ENCODE data around the gene TBX5. TPM values are rescaled to one million over a fixed set of nuclear protein-coding genes. Genes with fewer than 3 reads are reported as not detected.

Gene TBX5
- total and polyA plus RNA-seq, 9 of the 15 experiments (the other 6 are each of a cell fraction or from before 2014, with no cell fraction given): not detected

DNA sequence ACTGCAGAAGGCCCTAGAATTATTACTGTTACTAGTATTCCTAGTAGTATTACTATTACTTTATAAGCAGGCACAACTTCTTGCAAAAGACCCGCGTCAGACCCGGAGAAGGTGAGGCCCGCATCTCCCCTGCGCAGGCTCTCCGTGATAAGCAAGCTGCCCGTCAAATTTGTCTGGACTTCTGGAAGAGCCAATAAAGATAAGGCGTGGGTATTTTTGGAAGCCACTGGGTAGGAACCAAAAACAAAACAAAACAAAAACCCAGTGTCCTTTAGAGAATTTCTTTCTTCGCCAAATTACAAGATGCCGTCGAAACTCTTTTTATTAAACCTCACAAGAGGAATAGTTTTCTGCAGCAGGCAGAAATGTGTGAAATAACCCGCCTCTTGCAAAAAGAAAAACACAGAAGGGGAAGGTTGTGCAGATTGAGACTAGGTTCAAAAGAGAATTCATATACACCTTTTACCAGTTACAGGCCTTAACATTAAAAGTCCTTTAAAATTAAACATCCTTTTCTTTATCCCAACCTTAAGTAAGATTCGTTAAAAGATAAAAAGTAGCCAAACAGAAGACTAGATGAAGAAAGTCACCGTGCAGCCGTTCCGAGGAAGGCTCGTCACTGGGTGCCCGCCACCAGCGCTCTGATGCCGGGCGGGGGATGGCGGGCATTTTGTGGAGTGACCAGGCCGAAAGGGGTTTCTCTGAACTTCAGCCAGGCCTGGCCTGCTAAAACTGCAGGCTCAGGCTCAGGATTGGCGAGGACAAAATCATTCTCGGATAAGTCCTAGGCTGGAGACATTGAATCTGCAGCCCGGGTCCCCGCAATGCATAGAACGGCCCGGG, 1.6 kb downstream of the TBX5 start:
- H3K4me1 ChIP-seq (replicated peaks in 1 of 2; ENCODE audit: control insufficient read depth in 2 of 2, insufficient read depth in 2 of 2, low read length in 2 of 2): peaks cover 0 to 13% of the 10 kb centered on the region in 2 experiments; a peak in 2 of 5 replicates
- H3K4me3 ChIP-seq: no peak overlapping the region
- TF ChIP-seq WHSC1 (IDR thresholded peaks at IDR 0.05; ENCODE audit: low read length) (no peak), NRF1 (conservative IDR thresholded peaks at IDR 0.05 in 1 of 2, IDR thresholded peaks at IDR 0.05 in 1 of 2) (peak in 1 of 2 experiments; percentile 16; a peak in 1 of 4 replicates)
- no peak overlapping the region for H2AFZ ChIP-seq (ENCODE audit: low read depth, low read length)
- H3K9ac ChIP-seq (ENCODE audit: insufficient read depth in 1 of 2, low read depth in 2 of 2, low read length in 2 of 2): no peak overlapping the region
- ChIA-PET POLR2A (interaction anchor here (0.6 to 0.8 kb wide), 2 partner anchors 11 to 257 kb away, joined by 3 to 5 read pairs; no protein-coding TSS in a partner anchor), CTCF (ENCODE audit: low intra/inter-chr PET ratio) (no interaction called here)
- H4K20me1 ChIP-seq (replicated peaks; ENCODE audit: control insufficient read depth, insufficient read depth, low read length): 0 out of 2 replicates have a peak, but pooled peaks cover 6% of the 10 kb centered on the region
- BruUV-seq (replicated peaks): no TSS peak
- FAIRE-seq: no peak
- intact Hi-C loops (cut with micrococcal nuclease): no loop called here
- DNase-seq (ENCODE audit: extremely low read depth in 1 of 4, low spot score in 3 of 4): no peak
- in situ Hi-C loops (cut with MboI): no loop called here
- peaks cover 62 to 85% of the 10 kb centered on the region in 2 experiments; a peak in 4 of 5 replicates for H3K27me3 ChIP-seq (ENCODE audit: control insufficient read depth in 2 of 2, insufficient read depth in 2 of 2, low read length in 2 of 2)
- no peak overlapping the region for H3K27ac ChIP-seq (ENCODE audit: extremely low read depth, low read depth, low read length)
- H3K79me2 ChIP-seq (ENCODE audit: control insufficient read depth, insufficient read depth, low read length): no peaks in the 10 kb centered on the region
- no peak for ATAC-seq
- no peaks in the 10 kb centered on the region for H3K36me3 ChIP-seq (ENCODE audit: control insufficient read depth, insufficient read depth, low read length)
- no peaks in the 10 kb centered on the region for H3K9me3 ChIP-seq (replicated peaks; ENCODE audit: control insufficient read depth, insufficient read depth, low read depth, low read length)
- no peak overlapping the region for H3K4me2 ChIP-seq (ENCODE audit: insufficient read depth, low read length)
- peaks cover 3% of the 10 kb centered on the region for H3K9me1 ChIP-seq (ENCODE audit: control insufficient read depth, insufficient read depth, low read length)
- WGBS (ENCODE audit: insufficient coverage, low coverage, missing lambda C conversion rate): 5% methylated on average over 29 of the region's 29 CpGs

DNA sequence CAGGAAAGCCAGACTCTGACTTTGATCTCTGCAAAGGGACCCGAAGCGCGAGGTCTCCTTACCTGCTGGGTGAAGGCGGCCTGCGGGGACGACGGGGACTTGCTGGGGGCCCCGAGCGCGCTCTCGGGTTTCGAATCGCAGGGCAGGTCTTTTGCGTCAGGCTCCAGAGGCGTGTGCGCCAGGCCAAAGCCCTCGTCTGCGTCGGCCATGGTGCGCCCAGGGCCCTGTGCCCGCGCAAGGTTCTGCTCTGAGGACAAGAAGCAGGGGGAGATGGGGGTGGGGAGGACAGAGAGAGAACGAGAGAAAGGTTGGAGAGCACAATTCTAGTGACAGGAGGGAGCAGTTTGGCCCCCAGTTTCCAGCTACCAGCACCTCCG, 2.3 kb downstream of the TBX5 start:
- intact Hi-C loops (cut with micrococcal nuclease): no loop called here
- Histone ChIP-seq H3K4me2 (ENCODE audit: insufficient read depth, low read length) (no peak overlapping the region), H3K4me3 (no peak overlapping the region), H3K36me3 (ENCODE audit: control insufficient read depth, insufficient read depth, low read length) (no peaks in the 10 kb centered on the region), H3K9me3 (replicated peaks; ENCODE audit: control insufficient read depth, insufficient read depth, low read depth, low read length) (no peaks in the 10 kb centered on the region), H3K79me2 (ENCODE audit: control insufficient read depth, insufficient read depth, low read length) (no peaks in the 10 kb centered on the region), H3K27ac (ENCODE audit: extremely low read depth, low read depth, low read length) (no peak overlapping the region), H2AFZ (ENCODE audit: low read depth, low read length) (no peak overlapping the region), H4K20me1 (replicated peaks; ENCODE audit: control insufficient read depth, insufficient read depth, low read length) (0 out of 2 replicates have a peak, but pooled peaks cover 6% of the 10 kb centered on the region), H3K9me1 (ENCODE audit: control insufficient read depth, insufficient read depth, low read length) (peaks cover 3% of the 10 kb centered on the region), H3K27me3 (ENCODE audit: control insufficient read depth in 2 of 2, insufficient read depth in 2 of 2, low read length in 2 of 2) (peaks cover 58 to 85% of the 10 kb centered on the region in 2 experiments; a peak in 4 of 5 replicates), H3K4me1 (replicated peaks in 1 of 2; ENCODE audit: control insufficient read depth in 2 of 2, insufficient read depth in 2 of 2, low read length in 2 of 2) (peaks cover 0 to 7% of the 10 kb centered on the region in 2 experiments; a peak in 2 of 5 replicates), H3K9ac (ENCODE audit: insufficient read depth in 1 of 2, low read depth in 2 of 2, low read length in 2 of 2) (no peak overlapping the region)
- TF ChIP-seq, protein P1, sequence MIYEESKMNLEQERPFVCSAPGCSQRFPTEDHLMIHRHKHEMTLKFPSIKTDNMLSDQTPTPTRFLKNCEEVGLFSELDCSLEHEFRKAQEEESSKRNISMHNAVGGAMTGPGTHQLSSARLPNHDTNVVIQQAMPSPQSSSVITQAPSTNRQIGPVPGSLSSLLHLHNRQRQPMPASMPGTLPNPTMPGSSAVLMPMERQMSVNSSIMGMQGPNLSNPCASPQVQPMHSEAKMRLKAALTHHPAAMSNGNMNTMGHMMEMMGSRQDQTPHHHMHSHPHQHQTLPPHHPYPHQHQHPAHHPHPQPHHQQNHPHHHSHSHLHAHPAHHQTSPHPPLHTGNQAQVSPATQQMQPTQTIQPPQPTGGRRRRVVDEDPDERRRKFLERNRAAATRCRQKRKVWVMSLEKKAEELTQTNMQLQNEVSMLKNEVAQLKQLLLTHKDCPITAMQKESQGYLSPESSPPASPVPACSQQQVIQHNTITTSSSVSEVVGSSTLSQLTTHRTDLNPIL (CRISPR knock-in tag; IDR thresholded peaks at IDR 0.05): no peak
- no peak for TF ChIP-seq TRIM24 (IDR thresholded peaks at IDR 0.05)
- TF ChIP-seq NRF1 (conservative IDR thresholded peaks at IDR 0.05 in 1 of 2, IDR thresholded peaks at IDR 0.05 in 1 of 2): no peak
- no peak for TF ChIP-seq GATA2 (CRISPR knock-in tag; IDR thresholded peaks at IDR 0.05)
- TF ChIP-seq GTF2F1 (IDR thresholded peaks at IDR 0.05; ENCODE audit: low read depth, low read length): no peak
- TF ChIP-seq ZNF232 (CRISPR knock-in tag; IDR thresholded peaks at IDR 0.05): no peak
- no peak for TF ChIP-seq ILF3 (IDR thresholded peaks at IDR 0.05; ENCODE audit: borderline replicate concordance)
- no peak for TF ChIP-seq STAT5B (CRISPR knock-in tag; IDR thresholded peaks at IDR 0.05)
- TF ChIP-seq SREBF1 (IDR thresholded peaks at IDR 0.05; ENCODE audit: borderline replicate concordance, low read depth, low read length): no peak
- no peak for TF ChIP-seq TEAD4 (IDR thresholded peaks at IDR 0.05; ENCODE audit: low read length)
- TF ChIP-seq TEAD4 (CRISPR knock-in tag; IDR thresholded peaks at IDR 0.05; ENCODE audit: borderline replicate concordance): no peak
- TF ChIP-seq POU5F1 (IDR thresholded peaks at IDR 0.05; ENCODE audit: borderline replicate concordance, low read depth, low read length, partially characterized antibody): no peak
- no peak for TF ChIP-seq BCL6 (CRISPR knock-in tag; IDR thresholded peaks at IDR 0.05)
- no peak for FAIRE-seq
- CTCF ChIA-PET (ENCODE audit: low intra/inter-chr PET ratio): no interaction called here
- no peak for DNase-seq (ENCODE audit: extremely low read depth in 1 of 4, low spot score in 3 of 4)
- ATAC-seq: no peak
- in situ Hi-C loops (cut with MboI): no loop called here
- BruUV-seq (replicated peaks): no TSS peak
- POLR2A ChIA-PET: interaction anchor here (0.8 kb wide), 1 partner anchor 10 kb away, joined by 5 read pairs; no protein-coding TSS in a partner anchor
- WGBS (ENCODE audit: insufficient coverage, low coverage, missing lambda C conversion rate): 5% methylated on average over 24 of the region's 24 CpGs
